Lower leg skin (tissue), 4 donors: ENCODE results near the gene HOXD9. TPM values are rescaled to one million over a fixed set of nuclear protein-coding genes. Genes with fewer than 3 reads are reported as not detected.

Experiments used
- DNase-seq, 2 donors: peaks; one replicate each; pipeline ENCODE4 v3.0.0-alpha.2; 2019; ENCODE audit warnings: low spot score in 2 of 2
- H3K4me3 ChIP-seq: fragments of 200-600 bp; sonication (generic); 2 replicates; pipeline ENCODE4 v1.5.1; 2017; ENCODE audit warnings: mild to moderate bottlenecking, low read depth; ENCODE audit not compliant: poor library complexity, severe bottlenecking
- POLR2A ChIP-seq, 2 donors: fragments of 450-650 bp; IDR thresholded peaks; one replicate each; pipeline ENCODE4 v1.6.1; 2016 to 2017; ENCODE audit warnings: antibody characterized with exemption in 2 of 2, mild to moderate bottlenecking in 1 of 2, moderate library complexity in 1 of 2
- WGBS, 2 donors: methylation state at CpG; one replicate each; pipeline ENCODE4 v1.1.5; 2018; 5-methylcytosine and 5-hydroxymethylcytosine counted together
- intact Hi-C: fragments of 100-400 bp; cut with DNase I; formaldehyde crosslinking; loops from one replicate; pipeline ENCODE4 v1.15.0; 2023; ENCODE audit warnings: low total_unique reads
- total RNA-seq, 4 donors: library from RNA; depleted of rRNA; stranded (reverse); fragments of >200 nt; gene quantifications; one replicate each; pipeline ENCODE4 v1.1.0, GENCODE V29; 2016
- TF ChIP-seq, protein P1 (sequence below), 3 donors: fragments of 450-650 bp; IDR thresholded peaks; one replicate each; pipeline ENCODE4 v1.5.1; 2016; ENCODE audit warnings: antibody characterized with exemption in 3 of 3, mild to moderate bottlenecking in 3 of 3, moderate library complexity in 2 of 3

The HOXD9 gene
- total RNA-seq, 4 donors from 2014 or later = 0.89 to 5.3 (median 2.1) TPM

DNA sequence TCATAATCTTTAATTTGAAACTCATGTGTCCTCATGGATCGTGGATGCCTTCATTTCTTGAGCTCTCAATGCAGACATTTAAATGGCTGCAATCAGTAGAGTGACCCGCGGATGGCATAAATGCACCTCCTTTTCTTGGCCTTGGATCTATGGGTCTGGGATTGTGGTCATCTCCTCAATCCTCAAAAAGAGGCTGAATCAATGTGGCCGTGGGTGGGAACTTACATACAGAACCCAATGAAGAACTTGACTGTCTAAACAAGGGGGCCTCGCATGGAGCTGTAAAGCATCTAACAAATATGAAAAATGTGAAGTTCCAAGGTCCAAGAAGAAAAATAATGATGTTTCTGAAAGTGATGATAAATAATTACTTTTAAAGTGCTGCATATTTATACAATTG, 27.1 kb upstream of the HOXD9 start:
- TF ChIP-seq, protein P1, sequence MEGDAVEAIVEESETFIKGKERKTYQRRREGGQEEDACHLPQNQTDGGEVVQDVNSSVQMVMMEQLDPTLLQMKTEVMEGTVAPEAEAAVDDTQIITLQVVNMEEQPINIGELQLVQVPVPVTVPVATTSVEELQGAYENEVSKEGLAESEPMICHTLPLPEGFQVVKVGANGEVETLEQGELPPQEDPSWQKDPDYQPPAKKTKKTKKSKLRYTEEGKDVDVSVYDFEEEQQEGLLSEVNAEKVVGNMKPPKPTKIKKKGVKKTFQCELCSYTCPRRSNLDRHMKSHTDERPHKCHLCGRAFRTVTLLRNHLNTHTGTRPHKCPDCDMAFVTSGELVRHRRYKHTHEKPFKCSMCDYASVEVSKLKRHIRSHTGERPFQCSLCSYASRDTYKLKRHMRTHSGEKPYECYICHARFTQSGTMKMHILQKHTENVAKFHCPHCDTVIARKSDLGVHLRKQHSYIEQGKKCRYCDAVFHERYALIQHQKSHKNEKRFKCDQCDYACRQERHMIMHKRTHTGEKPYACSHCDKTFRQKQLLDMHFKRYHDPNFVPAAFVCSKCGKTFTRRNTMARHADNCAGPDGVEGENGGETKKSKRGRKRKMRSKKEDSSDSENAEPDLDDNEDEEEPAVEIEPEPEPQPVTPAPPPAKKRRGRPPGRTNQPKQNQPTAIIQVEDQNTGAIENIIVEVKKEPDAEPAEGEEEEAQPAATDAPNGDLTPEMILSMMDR (IDR thresholded peaks at IDR 0.05) = no peak
- no peak for TF ChIP-seq POLR2A (IDR thresholded peaks at IDR 0.05)
- WGBS, 2 donors = 29 to 30% methylated on average over 5 of the region's 5 CpGs
- DNase-seq = no peak
- intact Hi-C loops = no loop called here
- no peak overlapping the region for H3K4me3 ChIP-seq

DNA sequence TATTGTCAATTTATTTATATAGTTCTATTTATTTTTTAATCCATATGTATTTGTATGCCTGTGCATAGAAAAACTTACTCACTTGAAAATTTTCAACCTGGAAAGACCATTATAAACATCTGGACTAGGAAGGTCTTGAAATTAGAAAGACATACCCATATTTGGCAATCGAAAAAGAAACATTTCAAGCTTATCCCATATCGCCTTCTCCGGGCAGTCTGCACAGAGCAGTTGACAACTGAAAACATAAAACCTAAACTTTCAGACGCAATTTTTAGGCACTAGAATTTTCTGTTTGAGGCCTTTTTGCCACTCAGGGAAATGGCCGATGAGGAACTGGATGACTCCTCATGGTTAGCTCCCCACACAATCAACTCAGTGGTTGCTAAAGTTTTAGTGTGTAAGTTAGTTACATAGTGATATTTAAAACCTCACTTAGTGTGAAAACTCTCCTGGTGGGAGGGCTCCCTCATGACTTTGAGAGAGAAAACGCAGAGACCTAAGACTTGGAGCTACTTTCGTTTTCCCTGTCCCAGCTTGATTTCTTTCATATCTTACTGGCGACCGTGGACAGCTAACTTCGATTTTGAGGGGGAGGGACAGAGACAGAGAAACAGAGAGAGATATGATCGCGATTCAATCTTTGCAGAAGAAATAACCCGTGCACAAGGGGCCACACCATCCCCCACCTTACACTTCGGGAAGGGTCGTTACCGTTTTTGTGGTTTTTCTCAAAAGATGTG, 26.1 kb upstream of the HOXD9 start:
- intact Hi-C loops = no loop called here

DNA sequence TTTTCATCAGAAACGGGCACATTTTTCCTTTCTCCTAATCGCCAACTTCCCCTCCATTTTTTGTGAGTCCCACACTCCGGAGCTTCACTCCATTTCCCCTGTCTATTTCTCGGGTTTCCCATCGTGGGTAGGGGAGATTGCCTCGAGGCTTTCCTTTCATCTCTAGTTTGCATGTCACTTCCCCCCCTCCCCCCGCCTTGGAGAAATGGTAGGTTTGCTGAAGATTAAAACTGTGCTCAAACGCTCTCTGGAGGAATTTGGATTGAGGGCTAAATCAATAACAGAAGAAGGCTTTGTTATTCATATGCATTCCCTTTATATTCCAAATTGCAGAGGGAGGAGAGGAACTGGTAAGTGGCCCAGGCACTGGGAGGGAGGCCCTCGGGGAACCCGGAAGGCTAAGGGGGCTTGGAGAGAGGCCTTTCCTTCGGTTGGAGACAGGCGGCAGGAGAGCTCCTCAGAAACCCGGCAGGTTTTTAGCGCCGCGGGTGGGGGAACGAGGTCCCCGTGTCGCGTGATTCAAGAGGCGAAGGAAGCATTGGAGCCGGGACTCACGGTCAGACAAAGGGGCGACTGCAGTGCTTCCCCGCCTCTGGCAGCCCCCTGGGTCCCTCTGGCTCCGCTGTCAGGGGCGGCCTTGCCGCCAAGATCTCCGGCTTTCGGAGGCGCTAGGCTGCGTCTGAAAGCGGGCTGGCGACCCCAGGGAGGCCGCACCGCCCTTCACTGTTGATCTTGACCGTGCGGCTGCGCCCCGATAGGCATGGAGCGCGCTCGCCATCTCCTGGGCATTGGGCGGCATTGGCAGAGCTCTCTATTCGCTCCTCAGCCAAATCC, 25.3 kb upstream of the HOXD9 start:
- H3K4me3 ChIP-seq = no peak overlapping the region
- intact Hi-C loops = no loop called here
- peak; percentile 52 to 92 for DNase-seq
- TF ChIP-seq, protein P1 (IDR thresholded peaks at IDR 0.05) = peak in 1 of 3 donors; percentile 37
- no peak for TF ChIP-seq POLR2A (IDR thresholded peaks at IDR 0.05)
- WGBS, 2 donors = 2 to 4% methylated on average over 44 to 45 of the region's 45 CpGs

More for the DNA sequence above, 26.1 kb upstream of the HOXD9 start:
- peak in 1 of 2 donors; percentile 54 for DNase-seq
- TF ChIP-seq, protein P1 (IDR thresholded peaks at IDR 0.05) = no peak
- no peak for TF ChIP-seq POLR2A (IDR thresholded peaks at IDR 0.05)
- no peak overlapping the region for H3K4me3 ChIP-seq
- WGBS, 2 donors = 13 to 20% methylated on average over 16 of the region's 16 CpGs

DNA sequence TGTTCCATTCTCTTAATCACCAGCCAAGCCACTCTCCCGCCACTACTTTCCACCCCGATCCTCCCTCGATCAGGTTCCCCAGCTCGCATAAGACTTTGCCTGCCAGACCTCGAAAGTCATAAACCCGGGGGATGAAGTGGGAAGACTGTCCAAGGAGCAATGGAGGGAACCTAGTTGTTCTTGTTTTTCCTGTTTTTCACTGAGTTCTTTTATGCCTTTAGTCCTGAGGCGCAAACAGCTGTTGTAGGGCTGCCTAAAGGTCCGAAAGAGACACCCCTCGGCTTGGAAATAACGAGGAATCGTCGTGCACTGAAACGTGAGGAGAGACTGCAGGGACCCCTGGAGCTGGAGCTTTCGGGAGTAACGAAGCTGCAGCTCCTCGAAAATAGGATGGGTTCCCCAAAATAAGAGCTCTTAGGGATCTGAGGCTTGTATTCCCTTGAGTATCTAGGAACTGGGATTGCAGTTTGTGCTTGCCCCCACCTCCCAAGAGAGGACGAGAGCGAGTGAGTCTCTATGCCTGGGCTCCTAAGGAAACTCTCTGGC, 24.6 kb upstream of the HOXD9 start:
- peak in 1 of 2 donors; percentile 56 for DNase-seq
- intact Hi-C loops = no loop called here
- no peak overlapping the region for H3K4me3 ChIP-seq
- TF ChIP-seq, protein P1 (IDR thresholded peaks at IDR 0.05) = no peak
- TF ChIP-seq POLR2A (IDR thresholded peaks at IDR 0.05) = no peak
- 2 to 3% methylated on average over 18 of the region's 18 CpGs for WGBS, 2 donors

DNA sequence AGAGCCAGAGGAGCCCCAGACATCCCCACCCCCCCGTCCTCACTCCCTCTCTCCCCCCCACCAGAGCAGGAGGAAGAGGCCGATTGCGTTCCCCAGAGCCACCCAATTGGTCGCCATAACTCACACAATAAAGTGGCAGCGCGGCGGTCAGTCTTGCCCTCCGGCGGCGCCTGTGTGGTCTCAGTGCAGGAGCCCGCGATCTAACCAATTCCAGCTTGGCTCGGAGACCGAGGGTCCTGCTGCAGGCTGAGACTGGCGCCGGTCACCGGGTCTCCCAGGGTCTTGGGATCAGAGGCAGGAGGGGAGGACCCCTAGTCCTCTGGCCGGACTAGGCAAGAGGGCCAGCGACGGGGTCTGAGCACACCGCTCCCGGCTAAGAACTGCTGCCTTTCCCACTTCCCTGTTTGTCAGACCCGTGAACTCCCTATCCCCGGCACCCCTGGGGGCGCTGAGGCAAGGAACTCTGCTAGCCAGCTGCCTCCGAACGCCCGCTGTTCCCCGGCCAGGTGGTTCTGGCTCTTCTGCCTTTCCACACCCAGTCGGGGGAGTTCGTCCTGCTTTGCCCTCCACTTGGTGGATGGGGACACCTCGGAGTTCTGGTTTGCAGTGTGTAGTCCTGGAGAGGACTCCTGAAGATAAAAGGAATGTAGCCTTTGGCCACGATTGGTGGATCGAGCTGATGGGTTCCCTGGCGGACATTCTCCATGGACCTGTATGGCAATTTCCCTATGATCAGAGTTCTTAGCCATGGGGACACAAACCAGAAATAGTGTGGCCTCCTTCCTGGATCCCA, 24.0 kb upstream of the HOXD9 start:
- intact Hi-C loops = no loop called here
- TF ChIP-seq, protein P1 (IDR thresholded peaks at IDR 0.05) = no peak
- no peak for TF ChIP-seq POLR2A (IDR thresholded peaks at IDR 0.05)
- H3K4me3 ChIP-seq = no peak overlapping the region
- WGBS, 2 donors = 8 to 12% methylated on average over 24 to 34 of the region's 35 CpGs
- DNase-seq = peak in 1 of 2 donors; percentile 83
